GM18502 (cell line): Measurements from ENCODE around the gene CASKIN1.
"Not testable (repeated sequence)": the region's sequence is repeated elsewhere in the genome, so short reads cannot be mapped to it uniquely, and the experiment has no call there.

Experiments
- ATAC-seq: cut with Tn5 transposase; IDR thresholded peaks from one replicate; pipeline ENCODE4 v1.9.1; 2021; ENCODE audit warnings: mild to moderate bottlenecking; ENCODE audit not compliant: unreplicated experiment, poor library complexity

The CASKIN1 gene

DNA sequence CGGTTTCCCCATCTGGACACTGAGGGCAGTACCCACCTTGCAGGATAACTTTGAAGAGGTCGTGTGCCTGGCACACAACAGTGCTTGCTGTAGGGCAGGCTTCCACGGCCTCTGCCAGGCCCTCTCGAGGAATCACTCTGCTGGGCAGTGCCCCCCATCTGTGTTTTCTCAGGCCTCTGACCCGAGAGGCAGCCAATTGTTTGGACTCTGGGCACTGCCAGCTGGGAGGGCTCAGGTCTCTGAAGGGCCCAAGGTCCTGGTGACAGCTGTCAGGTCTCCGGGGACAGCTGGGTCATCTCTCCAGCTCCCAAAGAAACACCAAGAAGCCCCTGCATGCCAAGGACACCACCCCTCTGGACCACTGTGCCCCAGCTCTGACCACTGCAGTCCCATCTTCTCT lies 49.0 kb downstream of the CASKIN1 start:
- ATAC-seq, result no peak

DNA sequence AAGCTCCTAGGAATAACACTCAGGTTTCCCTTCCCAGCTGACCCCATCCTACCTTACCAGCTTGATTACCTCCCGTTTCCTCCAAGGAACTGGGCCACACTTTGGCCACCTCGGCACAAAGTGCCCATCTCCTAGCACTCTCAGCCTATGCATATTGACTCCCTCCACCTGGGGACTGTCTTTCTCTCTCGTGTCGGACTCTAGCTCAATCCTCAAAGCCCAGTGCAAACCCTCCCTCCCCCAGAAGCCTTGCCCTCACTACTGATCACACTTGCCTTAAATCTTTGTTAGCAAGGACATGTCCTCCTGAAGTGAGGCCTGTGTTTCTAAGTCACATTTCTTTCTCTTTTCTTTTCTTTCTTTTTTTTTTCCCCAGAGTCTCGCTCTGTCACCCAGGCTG lies 50.6 kb downstream of the CASKIN1 start:
- ATAC-seq, result no peak

DNA sequence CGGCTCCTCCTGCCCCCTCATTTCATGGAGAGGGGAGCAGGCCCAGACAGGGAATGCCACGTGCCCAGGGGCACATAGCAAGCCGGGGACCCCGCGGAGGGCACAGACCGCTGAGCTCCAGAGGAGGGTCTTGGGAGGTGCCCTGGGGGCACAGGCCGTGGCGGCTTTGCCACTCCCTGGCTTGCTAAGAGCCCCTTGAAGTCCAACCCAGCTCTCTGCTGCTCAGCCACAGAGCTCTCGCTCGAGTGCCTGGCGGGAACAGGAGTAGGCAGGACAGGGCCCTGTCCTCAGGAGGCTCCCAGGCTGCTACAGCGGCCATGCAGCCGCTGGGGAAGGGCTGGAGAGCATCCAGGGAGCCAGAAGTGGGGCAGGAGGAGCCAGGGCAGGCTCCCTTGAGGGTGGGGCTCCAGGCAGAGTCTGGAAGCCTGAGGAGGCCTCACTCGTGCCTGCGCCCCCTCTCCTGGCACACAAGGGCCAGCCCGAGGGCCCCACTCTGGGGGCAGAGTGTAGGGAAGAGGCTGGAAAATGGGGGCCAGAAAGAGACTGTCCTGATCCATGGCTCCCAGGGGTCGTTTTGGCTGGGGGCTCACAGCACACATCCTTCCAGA lies 52.4 kb downstream of the CASKIN1 start:
- no peak for ATAC-seq

DNA sequence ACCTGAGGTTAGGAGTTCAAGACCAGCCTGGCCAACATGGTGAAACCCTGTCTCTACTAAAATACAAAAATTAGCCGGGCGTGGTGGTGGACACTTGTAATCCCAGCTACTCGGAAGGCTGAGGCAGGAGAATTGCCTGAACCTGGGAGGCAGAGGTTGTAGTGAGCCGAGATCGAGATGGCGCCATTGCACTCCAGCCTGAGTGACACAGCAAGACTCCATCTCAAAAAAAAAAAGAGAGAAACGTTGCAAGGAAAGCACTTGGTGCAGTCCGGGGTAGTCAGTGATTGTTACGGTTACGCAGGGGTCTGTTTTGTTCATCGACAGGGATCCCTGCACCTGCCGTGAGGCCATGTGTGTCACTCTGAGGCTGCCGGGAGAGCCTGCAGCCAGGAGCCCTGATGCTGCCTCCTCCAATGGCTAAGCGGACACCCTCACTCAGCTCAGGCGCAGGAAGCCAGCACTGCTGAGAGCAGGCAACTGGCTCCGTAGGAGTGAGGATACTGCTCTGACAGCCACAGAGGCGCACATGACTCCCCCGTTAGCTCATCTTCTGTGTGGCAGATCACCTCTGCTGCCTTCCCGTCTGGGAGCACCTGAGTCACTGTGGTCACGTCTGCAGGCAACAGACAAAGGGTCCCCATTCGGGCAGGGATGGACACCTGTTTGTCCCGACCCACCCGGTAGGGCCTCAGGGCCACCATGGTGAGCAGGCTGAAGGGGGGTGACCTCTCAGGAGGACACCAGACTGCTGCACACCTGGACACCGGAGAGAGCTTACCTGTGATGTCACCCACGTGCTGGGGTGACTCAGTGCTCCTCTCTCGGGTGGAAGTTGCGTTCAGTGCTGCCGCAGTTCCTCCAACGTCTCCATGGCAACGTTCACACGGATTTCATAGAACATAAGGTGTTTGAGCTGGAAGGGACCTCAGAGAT lies 53.2 kb downstream of the CASKIN1 start:
- no peak for ATAC-seq

DNA sequence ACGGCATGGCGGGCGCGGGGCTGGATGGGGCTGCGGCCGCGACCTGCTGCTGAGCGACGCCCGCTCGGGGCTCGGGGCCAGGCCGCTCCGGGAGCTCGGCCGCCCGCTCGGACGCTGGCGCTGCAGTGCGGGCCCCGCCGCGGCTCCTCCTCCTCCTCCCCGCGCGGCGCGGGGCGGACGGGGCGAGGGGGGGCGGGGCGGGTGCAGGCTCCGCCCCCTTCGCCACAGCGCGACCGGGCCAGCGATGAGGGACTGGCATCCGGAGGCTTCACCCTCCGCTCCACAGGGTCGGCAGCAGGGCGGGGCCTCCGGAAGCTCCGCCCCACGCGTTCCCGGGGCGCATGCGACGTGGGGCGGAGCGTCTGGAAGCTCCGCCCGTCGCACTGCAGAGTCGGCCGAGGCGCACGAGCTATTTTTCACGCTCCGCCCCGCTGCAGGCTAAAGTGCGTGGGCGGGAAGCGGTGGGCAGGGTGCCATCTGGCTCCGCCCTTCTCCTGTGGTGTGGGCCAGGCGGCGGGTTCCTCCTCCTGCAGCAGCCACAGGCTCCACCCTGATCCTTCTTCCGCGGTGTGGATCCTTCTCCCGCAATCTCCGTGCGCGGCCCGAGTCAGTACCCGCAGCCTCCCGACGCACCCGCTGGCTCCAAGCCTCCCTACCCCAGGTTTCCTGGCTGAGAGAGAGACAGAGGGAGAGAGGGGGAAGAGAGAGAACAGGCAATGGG lies 60.5 kb downstream of the CASKIN1 start, which contains the start of gene PKD1:
TSS of gene PKD1 (minus strand) at position 129 of the 721 bp plus-strand sequence. CDS start 209 bp downstream, outside the sequence.
- ATAC-seq, result not testable (repeated sequence)

DNA sequence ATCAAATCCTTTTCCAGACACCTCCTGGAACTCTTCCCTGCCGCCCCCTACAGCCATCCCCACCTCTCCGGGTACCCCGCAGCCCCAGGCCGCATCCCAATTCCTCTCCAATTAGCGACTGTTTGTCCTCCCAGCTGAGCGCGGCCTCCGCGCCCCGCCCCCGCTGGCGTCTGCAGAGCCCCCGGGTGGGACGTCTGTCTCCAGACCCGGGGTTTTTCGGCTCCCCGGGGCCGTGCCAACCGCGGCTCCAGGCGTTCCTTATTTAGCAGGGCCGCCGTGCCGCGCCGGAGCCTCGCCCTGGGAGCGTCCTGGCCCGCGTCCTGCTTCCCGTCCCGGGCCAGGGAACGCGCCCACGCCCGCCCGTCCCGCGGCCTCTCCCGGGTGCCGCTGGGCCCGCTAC lies 61.3 kb downstream of the CASKIN1 start:
- not testable (repeated sequence) for ATAC-seq

DNA sequence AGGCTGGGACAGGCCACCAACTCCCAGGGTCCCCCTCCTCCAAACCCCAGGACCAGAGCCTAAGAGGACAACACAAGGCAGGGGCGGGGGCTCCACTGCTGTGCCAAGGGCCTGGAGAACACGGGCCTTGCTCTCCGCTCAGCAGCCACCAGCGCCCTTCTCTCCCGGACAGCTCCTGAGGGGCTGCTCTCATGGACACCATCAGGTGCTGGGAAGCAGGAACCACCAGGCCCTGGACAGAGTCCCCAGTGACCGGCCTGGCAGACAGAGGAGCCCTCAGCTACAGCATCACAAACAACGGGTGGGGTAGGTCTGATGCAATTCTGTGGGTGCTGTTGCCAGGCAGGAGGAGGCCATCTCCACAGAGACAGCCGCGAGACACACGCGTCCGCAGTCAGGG lies 62.6 kb downstream of the CASKIN1 start:
- not testable (repeated sequence) for ATAC-seq

DNA sequence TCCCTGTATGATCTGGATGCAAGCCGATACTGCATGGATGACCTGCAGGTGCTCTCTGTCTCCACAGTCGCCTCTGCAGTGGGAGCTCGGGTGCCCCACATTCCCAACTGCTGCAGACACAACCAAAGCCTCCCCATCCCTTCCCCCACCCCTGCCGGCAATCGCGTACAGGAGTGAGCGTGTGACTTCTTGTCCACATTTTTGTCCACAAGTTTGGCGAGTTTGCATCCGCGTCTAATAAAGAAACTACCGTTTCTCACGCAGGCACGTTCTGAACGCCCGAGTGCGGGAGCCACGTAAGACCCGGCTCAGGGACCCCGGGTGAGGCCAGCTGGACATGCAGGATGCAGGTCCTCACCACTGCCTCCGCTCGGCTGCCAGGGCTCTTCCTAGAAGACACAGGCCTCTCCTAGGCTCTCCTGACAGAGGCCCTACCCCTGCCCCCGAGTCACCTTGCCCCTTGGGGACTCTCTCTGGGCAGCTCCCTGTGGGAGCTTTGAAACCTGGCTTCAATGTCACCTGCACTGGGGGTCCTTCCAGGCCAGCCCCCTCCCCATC lies 66.4 kb downstream of the CASKIN1 start:
- not testable (repeated sequence) for ATAC-seq

DNA sequence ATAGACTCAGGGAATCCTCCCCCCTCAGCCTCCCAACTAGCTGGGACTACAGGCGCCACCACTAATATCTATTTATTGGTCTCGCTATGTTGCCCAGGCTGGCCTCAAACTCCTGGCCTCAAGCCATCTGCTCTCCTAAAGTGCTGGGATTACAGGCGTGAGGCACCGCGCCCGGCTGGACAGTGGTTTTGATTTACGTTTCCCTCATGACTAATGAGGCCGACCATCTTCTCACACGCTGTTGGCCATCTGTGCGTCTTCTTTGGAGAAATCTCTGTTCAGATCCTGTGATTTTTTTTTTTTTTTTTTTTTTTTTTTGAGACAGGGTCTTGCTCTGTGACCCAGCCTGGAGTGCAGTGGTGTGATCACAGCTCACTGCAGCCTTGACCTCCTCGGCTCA lies 67.2 kb downstream of the CASKIN1 start:
- not testable (repeated sequence) for ATAC-seq

DNA sequence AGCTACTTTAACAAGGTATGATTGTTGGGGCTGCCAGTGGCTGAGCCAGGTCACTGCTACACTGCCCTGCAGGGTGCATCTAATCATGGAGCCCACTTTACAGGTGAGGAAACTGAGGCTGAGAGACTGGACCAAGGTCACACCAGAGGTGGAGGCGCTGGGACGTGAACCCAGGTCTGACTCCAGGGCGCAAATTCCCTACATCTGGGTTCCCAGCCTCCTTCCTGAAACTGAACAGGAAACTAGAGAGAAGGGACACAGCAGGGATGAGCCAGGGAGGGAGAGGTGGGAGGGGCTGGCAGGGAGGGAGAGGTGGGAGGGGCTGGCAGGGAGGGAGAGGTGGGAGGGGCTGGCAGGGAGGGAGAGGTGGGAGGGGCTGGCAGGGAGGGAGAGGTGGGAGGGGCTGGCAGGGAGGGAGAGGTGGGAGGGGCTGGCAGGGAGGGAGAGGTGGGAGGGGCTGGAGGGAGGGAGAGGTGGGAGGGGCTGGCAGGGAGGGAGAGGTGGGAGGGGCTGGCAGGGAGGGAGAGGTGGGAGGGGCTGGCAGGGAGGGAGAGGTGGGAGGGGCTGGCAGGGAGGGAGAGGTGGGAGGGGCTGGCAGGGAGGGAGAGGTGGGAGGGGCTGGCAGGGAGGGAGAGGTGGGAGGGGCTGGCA lies 68.7 kb downstream of the CASKIN1 start:
- ATAC-seq, result not testable (repeated sequence)
